Spleen (tissue), 7 donors: ENCODE results near the gene KCNS1.

Experiments used
- CTCF ChIP-seq, 11 experiments: fragments of 200-600 bp in 7 of 11; fragments of 450-650 bp in 4 of 11; sonication (generic) in 4 of 11; IDR thresholded peaks in 8 of 11; conservative IDR thresholded peaks in 3 of 11; 1 replicate in 7 of 11; 2 replicates in 4 of 11; pipeline versions ENCODE4 v1.4.0 to v1.8.0; 2016 to 2021; ENCODE audit warnings: antibody characterized with exemption in 11 of 11, inconsistent platforms in 4 of 11, mild to moderate bottlenecking in 1 of 11
- POLR2A ChIP-seq, 3 donors: fragments of 450-650 bp; IDR thresholded peaks; one replicate each; pipeline ENCODE4 v1.5.1; 2017; ENCODE audit warnings: antibody characterized with exemption in 3 of 3, mild to moderate bottlenecking in 1 of 3
- donor health status: DM: no; HTN: no; CAD: no; lungs with moderate emphysema.
- donor health status: DM: no; HTN: no; CAD: no.
- donor health status: DM: no; HTN: no; CAD: no.

GRCh38 chr20:45113865-45114264 lies 12.9 kb upstream of the KCNS1 start:
- TF ChIP-seq CTCF (IDR thresholded peaks at IDR 0.05 in 8 of 11, conservative IDR thresholded peaks at IDR 0.05 in 3 of 11), result no peak
- no peak for TF ChIP-seq POLR2A (IDR thresholded peaks at IDR 0.05)
